Femur (tissue), 1 donor: Measurements from ENCODE around the gene CNTN3.

ENCODE experiments used
- DNase-seq: peaks from one replicate; pipeline ENCODE4 v3.0.0-alpha.2; 2017

Gene CNTN3

DNA sequence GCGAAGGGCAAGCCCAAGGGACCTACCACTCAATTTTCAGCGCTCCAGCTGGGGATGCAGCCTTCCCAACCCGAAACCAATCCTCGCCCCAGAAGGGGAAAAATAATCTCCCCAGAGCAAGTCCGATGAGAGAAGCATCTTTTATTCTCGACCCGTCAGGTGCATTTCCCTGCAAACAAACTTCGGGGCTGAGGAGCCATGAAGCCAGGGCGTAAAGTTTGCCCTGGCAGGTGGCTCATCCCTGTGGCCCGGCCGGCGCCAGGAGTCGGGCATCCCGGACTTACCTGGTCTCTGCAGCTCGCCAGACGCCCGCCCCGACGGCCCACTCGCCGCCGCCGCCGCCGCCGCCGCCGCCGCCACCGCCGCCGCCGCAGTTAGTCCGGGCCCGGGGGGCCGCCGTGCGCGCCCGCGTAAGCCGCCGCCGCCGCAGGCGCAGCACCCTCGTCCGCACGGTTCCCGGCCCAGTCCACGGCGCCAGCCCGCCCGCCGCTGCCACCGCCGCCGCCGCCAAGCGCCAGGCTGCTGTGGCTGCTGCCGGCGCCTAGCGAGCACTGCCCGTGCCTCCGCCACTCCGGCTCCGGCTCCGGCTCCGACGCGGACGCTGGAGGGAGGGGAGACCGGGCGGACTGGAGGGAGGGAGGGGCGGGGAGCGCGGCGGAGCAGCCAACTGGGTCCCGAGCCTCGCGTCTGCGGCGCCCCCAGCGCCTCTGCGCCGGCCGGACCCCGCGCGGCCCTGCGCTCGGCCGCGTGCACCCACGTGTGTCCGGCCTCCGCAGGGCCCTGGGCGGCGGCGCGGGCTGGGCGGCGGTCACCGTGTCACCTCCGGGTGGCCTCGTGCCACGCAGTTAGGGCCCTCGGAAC lies at the start of gene CNTN3:
Gene CNTN3 (minus strand): TSS at position 553 of the 861 bp plus-strand sequence. CDS start 93,547 bp downstream, outside the sequence.
- peak; percentile 76 for DNase-seq

DNA sequence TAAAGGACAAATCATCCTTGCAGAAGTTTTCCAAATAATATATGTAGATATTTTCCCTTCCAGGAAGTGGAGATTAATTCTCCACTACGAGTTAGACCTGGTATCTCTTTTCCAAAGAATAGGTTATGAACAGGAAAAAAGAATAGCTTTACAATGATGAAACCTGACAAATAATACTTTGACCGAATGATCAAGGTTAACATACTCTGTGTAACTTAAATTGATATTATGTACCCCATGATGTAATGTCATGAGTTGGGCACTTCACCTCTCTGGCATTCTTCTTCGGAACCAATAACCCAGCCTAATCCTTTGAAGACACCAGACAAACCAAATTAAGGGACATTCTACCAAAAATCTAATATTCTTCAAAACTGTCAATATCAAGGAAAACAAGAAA lies 48.7 kb upstream of the CNTN3 start:
- DNase-seq = no peak

DNA sequence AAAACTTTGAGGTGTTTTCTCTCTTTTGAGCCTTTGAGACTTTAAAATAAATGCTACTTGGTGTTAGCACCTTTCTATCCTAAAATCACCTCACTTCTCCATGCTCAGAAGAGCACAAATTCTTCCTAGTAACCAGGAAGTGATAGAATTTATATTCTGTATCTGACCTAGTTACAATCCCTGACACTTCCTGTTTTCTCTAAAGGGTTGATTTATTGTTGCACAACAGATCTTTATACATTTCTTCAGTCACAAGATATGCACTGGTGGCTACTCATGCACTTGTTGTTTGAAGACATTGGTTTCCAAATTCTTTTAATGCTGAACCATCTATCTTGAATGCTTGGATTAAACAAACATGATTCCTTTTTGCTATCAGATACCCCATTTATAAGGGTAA lies 47.2 kb upstream of the CNTN3 start:
- no peak for DNase-seq

DNA sequence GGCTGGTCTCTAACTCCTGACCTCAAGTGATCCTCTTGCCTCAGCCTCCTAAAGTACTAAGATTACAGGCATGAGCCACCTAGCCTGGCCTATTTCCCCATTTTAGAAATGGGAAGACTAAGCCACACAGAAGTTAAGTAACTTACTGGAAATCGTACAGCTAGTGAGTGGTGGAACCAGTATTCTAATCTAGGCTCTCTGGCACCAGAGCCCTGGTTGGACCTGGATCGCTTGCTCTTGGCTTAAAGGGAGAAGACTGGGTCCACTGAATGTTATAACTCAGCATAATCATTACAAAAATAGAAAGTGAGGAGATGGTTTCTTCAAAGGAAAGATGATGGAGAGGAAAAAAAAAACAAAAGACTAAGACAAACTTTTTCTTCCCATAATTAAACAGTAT lies 37.4 kb upstream of the CNTN3 start:
- DNase-seq = no peak

DNA sequence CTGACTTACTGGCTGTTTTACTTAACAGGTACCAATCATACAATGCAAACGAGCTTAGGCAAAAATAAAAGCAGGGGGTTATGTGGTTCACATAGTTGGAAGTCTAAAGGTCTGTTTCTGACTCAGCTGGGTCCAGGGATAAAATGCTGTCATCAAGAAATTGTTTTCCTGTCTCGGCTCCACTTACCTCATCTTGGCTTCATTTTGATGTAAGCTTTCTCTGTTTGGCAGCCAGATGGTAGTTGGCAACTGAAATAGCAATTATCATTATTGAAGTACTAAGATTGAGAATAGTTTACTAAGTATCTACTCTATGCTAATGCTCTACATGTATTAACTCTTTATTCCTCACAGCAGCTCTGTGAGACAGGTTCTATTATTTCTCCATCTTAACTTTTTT lies 36.8 kb upstream of the CNTN3 start:
- DNase-seq = no peak

DNA sequence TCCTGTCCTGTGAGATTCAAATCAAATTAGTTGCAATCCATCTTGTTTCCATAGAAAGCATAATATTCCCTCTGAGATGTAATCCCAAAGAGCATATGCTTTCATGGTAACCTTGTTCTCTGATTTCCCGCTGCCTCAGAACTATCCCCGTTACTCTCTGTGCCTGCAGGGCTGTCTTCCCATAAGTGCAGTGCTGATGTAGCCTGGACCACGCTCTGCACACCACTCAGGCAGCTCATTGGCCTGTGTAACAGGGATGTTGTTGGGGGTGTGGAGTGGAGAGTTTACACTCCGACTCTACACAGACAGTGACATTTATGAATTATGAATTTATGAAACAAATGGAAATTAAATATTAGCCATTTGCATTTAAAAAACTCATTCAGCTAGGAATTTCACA lies 33.6 kb upstream of the CNTN3 start:
- DNase-seq = no peak

DNA sequence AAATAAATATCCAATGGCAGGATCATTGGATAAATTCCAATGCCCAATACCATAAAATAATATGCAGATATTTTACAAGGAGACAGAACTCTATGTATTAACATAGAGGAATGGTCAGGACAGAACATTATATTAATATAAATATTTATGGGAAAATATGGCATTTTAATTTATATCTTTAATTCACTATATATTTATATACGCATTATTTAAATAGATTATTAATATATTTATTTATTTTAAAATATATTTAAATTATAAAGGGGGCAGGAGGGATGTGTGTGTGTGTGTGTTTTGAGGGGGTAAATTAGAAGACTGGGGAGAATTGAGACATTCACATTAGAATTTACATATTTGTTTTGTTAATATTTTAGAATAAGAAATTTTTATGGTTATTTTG lies 31.6 kb upstream of the CNTN3 start:
- DNase-seq = no peak

DNA sequence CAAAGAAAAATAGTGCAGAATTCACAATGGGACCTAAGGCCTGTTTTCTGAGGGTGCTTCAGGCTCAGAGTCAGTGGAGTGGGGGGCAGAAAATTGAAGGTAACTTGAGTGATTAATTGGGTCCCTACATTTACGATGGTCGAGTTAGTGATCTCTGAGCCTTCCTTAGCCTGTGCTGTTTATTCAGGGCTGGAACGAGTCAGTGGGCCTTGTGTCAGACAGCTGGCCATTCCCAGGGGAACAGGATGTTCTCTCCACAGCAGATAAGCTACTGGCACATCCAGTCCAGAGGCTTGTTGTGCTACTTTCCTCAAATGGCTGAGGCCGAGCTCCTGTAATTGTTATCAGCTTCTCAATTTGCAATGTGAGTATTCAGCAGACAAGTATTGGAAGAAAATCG lies 29.2 kb upstream of the CNTN3 start:
- peak; percentile 28 for DNase-seq

DNA sequence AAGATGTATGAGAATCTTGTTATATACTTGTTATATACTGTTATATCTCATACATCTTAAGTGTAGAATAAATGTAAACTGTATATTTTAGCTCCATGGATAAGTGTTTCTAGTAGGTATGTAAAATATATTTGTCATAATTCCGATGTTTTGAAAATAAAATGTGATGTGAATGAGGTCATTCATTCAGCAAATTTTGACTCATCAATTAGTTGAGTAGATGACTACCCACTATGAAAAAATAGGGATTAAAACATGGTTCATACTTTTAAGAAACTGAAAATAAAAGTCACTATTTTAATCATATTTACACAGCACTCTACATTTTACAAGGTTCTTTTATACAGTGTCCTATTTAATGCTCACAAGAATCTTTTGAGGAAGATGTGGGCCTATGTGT lies 28.4 kb upstream of the CNTN3 start:
- no peak for DNase-seq

DNA sequence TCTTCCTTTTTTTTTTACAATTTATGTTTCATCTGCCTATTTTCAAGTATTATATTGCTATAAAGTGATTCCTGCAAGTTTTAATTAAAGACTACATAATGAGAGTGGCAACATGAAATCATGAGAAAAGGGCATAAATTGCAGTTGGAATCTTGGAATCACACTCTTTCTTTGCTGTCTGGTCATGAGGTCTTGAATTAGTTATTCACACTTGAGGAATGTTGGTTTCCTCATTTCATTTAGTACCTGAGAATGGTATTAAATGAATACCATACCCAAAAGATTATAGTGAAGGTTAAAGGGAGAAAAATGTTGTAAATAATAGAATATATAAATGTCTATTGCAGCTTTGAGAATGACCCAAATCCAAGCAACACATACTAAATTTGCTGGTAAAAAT lies 25.8 kb upstream of the CNTN3 start:
- DNase-seq = no peak

DNA sequence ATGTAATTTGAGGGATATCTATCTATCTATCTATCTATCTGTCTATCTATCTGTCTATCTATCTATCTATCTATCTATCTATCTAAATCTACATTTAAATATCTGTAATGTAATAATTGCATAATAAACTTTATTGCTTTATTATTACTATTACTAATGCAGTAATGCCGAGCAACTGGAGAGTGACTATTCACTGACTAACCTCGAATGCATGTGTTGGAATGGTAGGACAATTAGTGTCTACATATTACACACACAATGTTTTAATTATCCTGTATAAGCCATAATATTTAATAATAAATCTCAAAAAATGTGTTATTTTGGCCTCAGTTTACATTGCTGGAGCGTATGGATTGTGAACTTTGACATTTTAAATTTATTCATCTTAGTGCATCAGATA lies 25.2 kb upstream of the CNTN3 start:
- no peak for DNase-seq

DNA sequence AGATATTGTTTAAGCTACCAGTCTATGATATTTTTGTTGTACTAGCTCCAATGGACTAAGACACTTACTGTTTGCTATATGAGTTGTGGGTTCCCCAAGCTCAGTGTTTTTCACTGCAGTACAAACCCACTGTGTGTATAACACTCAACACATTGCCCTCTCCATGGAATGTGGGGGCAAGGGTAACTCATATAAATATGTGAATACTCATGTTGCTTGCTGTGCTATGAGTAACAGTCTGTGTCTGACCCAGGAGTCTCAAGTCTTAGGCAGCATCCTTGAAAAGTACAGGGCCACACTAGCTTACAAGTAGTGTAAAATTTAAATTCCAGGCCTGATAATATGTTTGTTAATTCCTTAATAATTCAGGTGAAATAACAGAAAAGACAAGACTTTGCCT lies 22.5 kb upstream of the CNTN3 start:
- DNase-seq = no peak

DNA sequence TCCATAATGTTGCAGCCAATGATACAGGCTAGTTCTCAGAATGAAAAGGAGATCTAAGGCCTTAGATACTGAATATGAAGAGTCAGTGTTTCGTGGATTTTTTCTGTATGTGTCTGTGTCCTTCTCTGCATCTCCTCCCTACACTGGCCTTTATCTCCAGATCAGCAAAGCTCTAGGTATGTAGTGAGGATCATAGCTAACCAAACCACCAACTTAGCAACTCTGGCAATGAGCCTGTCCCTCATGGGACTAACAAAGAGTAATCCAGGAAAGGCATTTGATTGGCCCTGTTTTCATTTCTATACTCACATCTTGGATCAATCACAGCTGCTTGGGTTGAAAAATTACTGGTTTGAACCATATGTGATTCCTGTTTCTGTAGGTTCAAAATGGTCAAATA lies 18.6 kb upstream of the CNTN3 start:
- no peak for DNase-seq

DNA sequence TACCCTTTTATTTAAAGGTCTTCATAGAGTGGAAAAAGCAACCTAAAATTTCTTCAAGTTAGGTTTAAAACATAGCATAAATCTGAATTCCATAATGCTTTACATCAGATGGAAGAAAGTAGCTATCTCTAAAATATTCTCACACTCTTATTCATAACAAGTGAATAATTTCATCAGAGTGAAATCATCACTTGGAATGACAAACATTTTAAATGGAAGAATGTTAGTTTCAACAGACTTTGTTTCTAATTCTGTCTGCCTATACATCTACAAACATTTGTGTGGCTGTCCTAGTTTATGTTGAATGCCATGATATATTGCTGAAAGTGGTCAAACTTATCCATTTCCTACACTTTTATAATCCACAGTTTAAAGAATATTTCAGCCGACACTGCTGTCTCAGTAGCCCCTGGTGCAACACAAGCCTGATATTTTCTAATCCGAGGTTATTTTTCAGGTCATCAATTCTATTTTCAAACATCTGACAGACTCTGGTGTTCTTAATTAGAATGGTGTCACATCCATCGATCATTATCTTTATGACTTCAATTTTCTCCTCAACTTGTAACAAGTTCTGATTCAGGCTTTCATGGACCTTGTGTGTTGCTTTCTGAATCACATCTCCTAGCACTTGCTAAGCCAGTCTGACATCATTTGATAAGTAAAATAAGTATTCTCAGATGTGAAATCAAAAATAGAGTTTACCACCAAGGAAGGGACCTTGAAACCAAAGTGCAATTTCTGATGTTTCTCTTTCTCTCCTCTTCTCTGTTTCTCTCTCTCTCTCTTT lies 17.1 kb upstream of the CNTN3 start:
- no peak for DNase-seq

DNA sequence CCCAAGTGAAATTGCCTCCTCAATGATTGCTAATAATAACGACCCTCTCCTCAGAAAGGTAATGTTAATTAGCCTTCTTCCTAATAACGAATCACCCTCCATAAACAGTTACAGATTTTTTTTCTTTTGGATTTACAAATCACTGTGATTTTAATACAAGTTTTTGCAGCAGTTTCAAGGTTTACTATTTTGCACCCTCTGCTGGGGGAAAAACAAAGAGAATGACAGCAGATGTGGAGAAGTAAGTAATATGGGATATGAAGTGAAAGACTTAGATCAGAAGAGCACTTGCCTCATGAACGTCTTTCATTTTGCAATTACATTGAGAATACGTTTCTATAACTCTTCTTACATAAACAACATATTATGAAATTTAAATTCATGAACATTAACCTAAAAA lies 16.1 kb upstream of the CNTN3 start:
- no peak for DNase-seq

DNA sequence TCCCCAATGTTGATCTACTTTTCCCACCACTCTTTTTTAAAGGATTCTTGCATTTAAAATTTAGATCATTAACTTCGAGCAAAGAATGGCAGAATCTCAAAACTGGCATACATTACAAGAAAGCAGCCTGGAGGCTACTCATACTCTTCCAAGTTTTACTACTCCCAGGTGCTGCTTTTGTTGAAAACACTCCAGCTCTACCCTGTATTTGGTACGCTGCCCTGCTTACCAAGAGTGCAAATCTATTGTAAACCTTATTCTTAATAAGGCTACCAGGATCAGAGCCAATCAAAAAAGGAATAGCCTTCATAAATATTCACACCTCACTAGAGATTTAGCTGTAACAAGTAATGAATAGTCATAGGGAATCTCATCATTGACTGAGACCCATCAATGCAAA lies 11.6 kb upstream of the CNTN3 start:
- DNase-seq = no peak

DNA sequence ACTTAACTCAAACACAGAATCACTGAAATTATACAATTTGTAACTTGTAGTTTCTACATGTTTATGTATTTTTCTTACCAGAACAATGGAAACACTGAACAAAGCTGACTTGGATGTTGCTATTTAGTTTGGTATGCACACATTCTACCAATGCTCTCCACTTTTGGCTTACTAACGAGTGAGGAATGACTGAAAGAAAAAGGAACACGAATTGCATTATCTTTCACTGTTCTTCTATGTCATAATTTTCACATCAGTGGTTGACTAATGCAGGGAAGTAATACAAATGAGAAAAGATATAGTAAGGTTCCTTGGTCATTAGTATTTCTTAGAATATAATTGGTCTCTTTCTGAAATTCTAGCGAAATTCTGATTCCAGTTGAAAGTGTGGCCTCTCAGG lies 9.8 kb upstream of the CNTN3 start:
- no peak for DNase-seq

DNA sequence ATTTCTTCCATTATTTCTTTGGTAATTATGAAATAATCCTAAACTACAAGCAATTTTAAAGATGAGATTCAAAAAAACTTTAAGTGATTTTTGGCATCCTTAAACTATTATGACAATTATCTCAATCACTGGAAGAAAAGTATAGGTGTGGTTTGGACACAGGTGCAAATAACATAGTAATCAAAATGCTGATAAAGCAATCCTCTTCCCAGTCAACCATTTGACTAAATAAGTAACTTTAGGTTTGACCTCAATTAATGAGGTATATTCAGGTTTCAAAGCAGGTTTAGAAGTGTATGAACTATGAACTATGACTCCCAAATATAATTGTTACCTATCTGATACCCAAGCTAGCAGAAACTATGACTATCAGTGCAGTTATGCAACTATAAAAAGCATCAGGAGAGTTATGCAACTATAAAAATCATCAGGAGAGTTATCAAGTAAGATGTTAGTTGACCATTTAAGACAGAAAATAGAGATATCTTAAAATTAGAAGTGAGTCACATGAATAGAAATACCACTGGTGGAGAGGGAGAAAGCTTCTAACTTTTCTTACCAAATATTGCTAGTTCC lies 8.9 kb upstream of the CNTN3 start:
- DNase-seq = no peak

DNA sequence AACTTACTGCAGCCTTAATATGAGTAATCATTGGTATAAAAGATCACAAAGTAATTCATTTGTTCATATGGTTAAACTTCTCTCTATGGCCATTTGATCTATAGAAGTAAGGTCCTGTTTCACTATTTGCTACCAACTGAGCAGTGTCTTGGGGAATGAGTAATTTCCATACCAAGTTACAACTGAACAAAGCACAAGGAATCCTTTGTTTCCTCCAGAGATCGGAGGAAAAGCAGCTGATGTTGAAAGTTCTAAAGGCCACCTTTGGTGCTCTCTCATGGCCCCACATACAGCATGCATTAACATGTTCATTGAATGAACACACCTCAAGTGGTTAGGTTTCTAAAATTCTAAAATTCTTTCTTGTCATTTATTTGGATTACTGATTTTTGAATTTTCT lies 7.1 kb upstream of the CNTN3 start:
- DNase-seq = no peak

DNA sequence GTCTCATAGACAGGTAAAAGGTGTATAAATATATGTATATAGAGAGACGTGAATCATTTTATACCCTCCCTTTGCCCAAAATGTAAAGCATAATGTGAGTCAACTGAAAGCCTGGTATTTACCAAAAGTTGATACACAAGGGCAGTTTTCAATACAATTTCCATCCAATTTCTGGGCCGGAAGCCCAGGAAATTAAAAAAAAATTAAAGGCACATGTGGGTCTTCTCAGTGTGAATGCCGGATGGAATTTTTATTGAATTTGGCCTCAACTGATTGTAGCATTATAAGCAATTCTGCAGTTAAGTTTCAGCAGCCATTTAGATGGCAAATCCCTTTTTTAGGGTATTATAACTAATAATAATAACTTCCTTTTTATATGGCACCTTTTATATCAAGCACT lies 3.3 kb upstream of the CNTN3 start:
- DNase-seq = no peak

DNA sequence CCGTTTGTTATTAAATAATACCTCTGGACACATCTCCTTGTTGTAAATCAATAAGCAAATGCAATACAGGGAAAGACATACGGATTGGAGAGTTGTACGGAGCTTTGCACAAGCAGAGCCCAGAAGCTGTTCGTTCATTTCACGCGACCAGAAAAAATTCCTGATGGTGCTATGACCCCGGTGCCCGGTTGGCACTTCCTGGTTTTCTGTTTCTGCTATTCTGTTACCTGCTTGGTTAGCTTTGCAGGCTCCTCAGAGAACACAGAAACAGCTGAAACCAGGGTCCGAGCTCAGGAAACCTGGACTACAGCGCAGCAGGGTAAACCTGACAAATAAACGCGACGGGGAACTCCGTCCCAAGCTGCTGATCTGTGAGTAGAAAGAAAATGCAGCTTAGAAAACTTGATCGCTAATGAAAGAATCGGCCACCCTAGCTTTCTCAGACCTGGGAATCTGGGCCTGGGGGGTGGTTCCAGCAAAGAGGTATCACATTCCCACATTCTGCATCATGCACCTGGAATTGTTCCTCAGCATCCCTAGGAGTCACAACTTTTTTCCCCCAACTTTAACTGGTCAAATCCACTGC lies 845 bp downstream of the CNTN3 start:
- no peak for DNase-seq

DNA sequence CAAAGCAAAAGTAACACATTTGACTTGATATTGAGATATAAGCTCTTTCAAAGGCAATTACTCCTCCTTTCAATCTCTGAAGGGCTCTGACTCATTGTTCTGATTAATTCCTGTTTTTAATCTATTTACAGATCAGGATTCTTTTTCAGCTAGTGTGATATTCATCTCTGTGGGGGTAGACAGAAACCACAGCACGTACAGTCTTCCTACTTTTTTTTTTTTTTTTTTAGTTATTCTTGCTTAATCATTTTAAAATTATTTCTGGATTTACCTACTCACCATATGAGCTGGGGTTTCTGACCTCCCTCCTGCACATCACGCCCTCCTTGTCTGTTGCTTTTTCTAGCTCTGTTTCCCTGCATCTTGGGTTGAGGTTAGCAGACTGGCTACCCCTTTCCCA lies 1.4 kb downstream of the CNTN3 start:
- DNase-seq = no peak

DNA sequence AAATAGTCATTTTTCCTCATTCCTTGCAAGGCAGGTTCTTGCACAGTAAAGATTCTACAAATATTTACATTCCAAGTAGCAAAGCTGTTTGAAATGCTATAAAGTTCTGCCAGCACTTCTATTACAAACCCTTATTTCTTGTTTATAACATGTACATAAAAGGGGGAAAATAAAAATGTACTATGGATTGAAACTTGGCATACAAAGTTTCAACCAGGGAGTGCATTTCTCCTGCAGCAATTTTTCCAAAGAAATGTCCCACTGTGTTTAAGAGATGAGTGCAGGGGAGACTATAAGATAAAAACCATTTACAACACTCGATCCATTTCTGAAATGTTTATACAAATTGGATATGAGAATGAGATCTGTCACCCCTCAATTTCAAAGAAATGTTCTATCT lies 3.3 kb downstream of the CNTN3 start:
- DNase-seq = no peak

DNA sequence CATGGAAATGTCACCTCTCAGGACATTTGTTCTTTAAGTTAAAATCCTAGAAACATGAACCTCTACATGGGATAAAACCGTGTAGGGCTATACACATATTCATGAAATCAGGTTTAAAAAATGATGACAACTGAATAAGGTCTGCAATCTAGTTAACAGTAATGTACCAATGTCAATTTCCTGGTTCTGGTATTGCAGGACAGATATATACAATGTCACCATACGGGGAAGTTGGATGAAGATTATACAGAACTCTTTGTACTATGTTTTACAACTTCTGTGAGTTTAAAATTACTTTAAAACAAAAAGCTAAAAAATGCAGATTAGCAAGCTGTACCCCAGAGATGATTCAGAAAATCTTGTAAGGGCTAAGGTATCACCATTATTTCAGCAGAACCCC lies 6.7 kb downstream of the CNTN3 start:
- no peak for DNase-seq
